H1 (cell line): ENCODE results near the gene NT5C1B. TPM values are rescaled to one million over a fixed set of nuclear protein-coding genes. Genes with fewer than 3 reads are reported as not detected.

Experiments
- CTCF ChIA-PET: fragments of 300-600 bp; sonication (Branson Sonifier 250); formaldehyde crosslinking; loops from one replicate; lab custom pipeline; 2021; ENCODE audit not compliant: partially characterized antibody; lab: Charles Lee
- POLR2A ChIA-PET: fragments of 300-600 bp; sonication (Branson Sonifier 250); formaldehyde crosslinking; loops from one replicate; lab custom pipeline; 2021; ENCODE audit warnings: inconsistent platforms; ENCODE audit not compliant: partially characterized antibody; lab: Charles Lee
- DNase-seq, 2 experiments: peaks; one replicate each; pipeline versions ENCODE4 v3.0.0 to v3.0.0-alpha.2; 2010 to 2022; ENCODE audit warnings: low spot score in 2 of 2, low read depth in 1 of 2, mixed read lengths in 1 of 2
- FAIRE-seq: peaks from 2 replicates; lab custom pipeline; 2011; peaks lifted over from hg19 to GRCh38; lab: Jason Lieb, UNC
- H2AFZ ChIP-seq: 2 replicates; pipeline ENCODE4 v1.8.1; 2012; ENCODE audit warnings: low read length, inconsistent platforms
- H2AK5ac ChIP-seq: 2 replicates; pipeline ENCODE4 v1.6.1; 2013; ENCODE audit warnings: low read depth, low read length
- H2BK120ac ChIP-seq: replicated peaks from 2 replicates; pipeline ENCODE3; 2013; ENCODE audit warnings: low read depth, low read length, inconsistent platforms
- H2BK12ac ChIP-seq: 2 replicates; pipeline ENCODE4 v1.6.1; 2013; ENCODE audit warnings: low read depth, low read length
- H2BK15ac ChIP-seq: 2 replicates; pipeline ENCODE4 v1.6.1; 2013; ENCODE audit warnings: low read length
- H2BK20ac ChIP-seq: 2 replicates; pipeline ENCODE4 v1.6.1; 2013; ENCODE audit warnings: low read length
- H2BK5ac ChIP-seq: 2 replicates; pipeline ENCODE4 v1.6.1; 2013; ENCODE audit warnings: low read depth, low read length
- H3K14ac ChIP-seq: 2 replicates; pipeline ENCODE4 v1.6.1; 2013; ENCODE audit warnings: inconsistent platforms; ENCODE audit not compliant: insufficient read length
- H3K18ac ChIP-seq: 2 replicates; pipeline ENCODE4 v1.6.1; 2013; ENCODE audit warnings: low read length; ENCODE audit errors: extremely low read depth
- H3K23ac ChIP-seq: 2 replicates; pipeline ENCODE4 v1.6.1; 2013; ENCODE audit warnings: inconsistent platforms; ENCODE audit not compliant: insufficient read length
- H3K23me2 ChIP-seq: 2 replicates; pipeline ENCODE4 v1.6.1; 2013; ENCODE audit warnings: low read depth, low read length
- H3K27ac ChIP-seq: 2 replicates; pipeline ENCODE4 v1.6.1; 2011; ENCODE audit warnings: low read depth, low read length, inconsistent platforms
- H3K27me3 ChIP-seq, 4 experiments: replicated peaks in 1 of 4; 1 replicate in 1 of 4; 2 replicates in 3 of 4; pipeline versions ENCODE4 v1.6.1 to v1.8.1; 2011 to 2013; ENCODE audit warnings: low read length in 3 of 4, mild to moderate bottlenecking in 3 of 4, inconsistent platforms in 2 of 4, mixed read lengths in 2 of 4, moderate library complexity in 1 of 4; ENCODE audit not compliant: control insufficient read depth in 3 of 4, insufficient read depth in 3 of 4; ENCODE audit errors: extremely low read depth in 1 of 4
- H3K36me3 ChIP-seq, 4 experiments: 2 replicates each; pipeline versions ENCODE4 v1.6.1 to v1.8.1; 2011 to 2013; ENCODE audit warnings: mild to moderate bottlenecking in 4 of 4, low read length in 3 of 4, moderate library complexity in 2 of 4, control low read depth in 1 of 4, inconsistent platforms in 1 of 4; ENCODE audit not compliant: insufficient read depth in 4 of 4, control insufficient read depth in 2 of 4
- H3K4ac ChIP-seq: replicated peaks from 2 replicates; pipeline ENCODE3; 2013; ENCODE audit warnings: low read length, low read depth, mixed read lengths, inconsistent platforms; ENCODE audit not compliant: insufficient read length
- H3K4me1 ChIP-seq, 4 experiments: replicated peaks in 1 of 4; 1 replicate in 1 of 4; 2 replicates in 3 of 4; pipeline versions ENCODE4 v1.6.1 to v1.8.1; 2011 to 2013; ENCODE audit warnings: low read length in 3 of 4, inconsistent platforms in 2 of 4, mixed read lengths in 1 of 4; ENCODE audit not compliant: insufficient read depth in 4 of 4, control insufficient read depth in 3 of 4
- H3K4me2 ChIP-seq, 2 experiments: 2 replicates each; pipeline versions ENCODE4 v1.6.1 to v1.8.1; 2011 to 2013; ENCODE audit warnings: low read depth in 2 of 2, low read length in 2 of 2, control low read depth in 1 of 2, inconsistent platforms in 1 of 2, mild to moderate bottlenecking in 1 of 2; ENCODE audit not compliant: insufficient read depth in 1 of 2
- H3K4me3 ChIP-seq, 4 experiments: fragments of 200-600, 300-600 bp in 1 of 4; sonication (generic), shearing (Covaris generic), sonication (Bioruptor Twin) in 1 of 4; 2 replicates each; pipeline versions ENCODE4 v1.5.1 to v1.8.1; 2011 to 2016; ENCODE audit warnings: low read length in 4 of 4, low read depth in 3 of 4, control low read depth in 2 of 4, inconsistent platforms in 2 of 4, mild to moderate bottlenecking in 2 of 4, mixed read lengths in 1 of 4, moderate library complexity in 1 of 4; ENCODE audit not compliant: insufficient read depth in 2 of 4; ENCODE audit errors: extremely low read depth in 1 of 4
- H3K56ac ChIP-seq: replicated peaks from 2 replicates; pipeline ENCODE3; 2013; ENCODE audit warnings: low read depth, mild to moderate bottlenecking, mixed read lengths, low read length, inconsistent platforms; ENCODE audit not compliant: insufficient read length
- H3K79me1 ChIP-seq: 2 replicates; pipeline ENCODE4 v1.6.1; 2013; ENCODE audit warnings: low read depth, low read length, control low read depth
- H3K79me2 ChIP-seq, 2 experiments: 2 replicates each; pipeline versions ENCODE4 v1.6.1 to v1.8.1; 2012 to 2013; ENCODE audit warnings: low read length in 2 of 2, mild to moderate bottlenecking in 2 of 2, inconsistent platforms in 1 of 2; ENCODE audit not compliant: insufficient read depth in 2 of 2, control insufficient read depth in 1 of 2
- H3K9ac ChIP-seq, 4 experiments: replicated peaks in 1 of 4; 1 replicate in 1 of 4; 2 replicates in 3 of 4; pipeline versions ENCODE4 v1.6.1 to v1.8.1; 2011 to 2013; ENCODE audit warnings: low read depth in 3 of 4, low read length in 3 of 4, control low read depth in 2 of 4, mild to moderate bottlenecking in 2 of 4, moderate library complexity in 2 of 4, inconsistent platforms in 1 of 4; ENCODE audit errors: extremely low read depth in 1 of 4
- H3K9me3 ChIP-seq, 2 experiments: 2 replicates each; pipeline versions ENCODE4 v1.6.1 to v1.8.1; 2012 to 2013; ENCODE audit warnings: mild to moderate bottlenecking in 2 of 2, moderate library complexity in 2 of 2, control low read depth in 1 of 2, inconsistent platforms in 1 of 2, low read depth in 1 of 2, low read length in 1 of 2, mixed read lengths in 1 of 2; ENCODE audit not compliant: insufficient read depth in 2 of 2
- H4K20me1 ChIP-seq, 2 experiments: replicated peaks in 1 of 2; 2 replicates each; pipeline versions ENCODE3 to v1.8.1; 2011 to 2013; ENCODE audit warnings: inconsistent platforms in 2 of 2, low read length in 2 of 2, mild to moderate bottlenecking in 1 of 2; ENCODE audit not compliant: insufficient read depth in 2 of 2, control insufficient read depth in 1 of 2
- H4K5ac ChIP-seq: 2 replicates; pipeline ENCODE4 v1.6.1; 2013; ENCODE audit warnings: low read length, low read depth, mixed read lengths, inconsistent platforms; ENCODE audit not compliant: insufficient read length
- H4K8ac ChIP-seq: 2 replicates; pipeline ENCODE4 v1.8.0; 2013; ENCODE audit warnings: mild to moderate bottlenecking, moderate library complexity, low read length, inconsistent platforms; ENCODE audit not compliant: insufficient read depth; ENCODE audit errors: extremely low read depth
- H4K91ac ChIP-seq: replicated peaks from 2 replicates; pipeline ENCODE3; 2013; ENCODE audit warnings: low read length, mixed read lengths, inconsistent platforms; ENCODE audit not compliant: insufficient read length
- CHD1 ChIP-seq: IDR thresholded peaks from 2 replicates; pipeline ENCODE4 v1.6.1; 2012; ENCODE audit warnings: low read depth, low read length, improper control_type of control experiment
- CREB1 ChIP-seq: IDR thresholded peaks from 2 replicates; pipeline ENCODE4 v1.6.1; 2012; ENCODE audit warnings: inconsistent platforms
- NRF1 ChIP-seq: IDR thresholded peaks from 2 replicates; pipeline ENCODE4 v1.6.1; 2011; ENCODE audit warnings: mild to moderate bottlenecking, low read depth, low read length, improper control_type of control experiment
- RXRA ChIP-seq: IDR thresholded peaks from 2 replicates; pipeline ENCODE4 v1.6.1; 2011; ENCODE audit warnings: low read depth, mild to moderate bottlenecking, low read length, moderate library complexity; ENCODE audit not compliant: insufficient read depth
- SUZ12 ChIP-seq: fragments of 200-600 bp; sonication (generic); IDR thresholded peaks from 2 replicates; pipeline ENCODE4 v1.6.1; 2012; ENCODE audit warnings: mild to moderate bottlenecking, inconsistent platforms, low read length, moderate library complexity, mixed read lengths
- TAF7 ChIP-seq: optimal IDR thresholded peaks from 2 replicates; pipeline ENCODE3; 2011; ENCODE audit warnings: low read depth, mild to moderate bottlenecking, inconsistent platforms, low read length, moderate library complexity, borderline replicate concordance
- polyA plus RNA-seq, 7 experiments: library from polyadenylated mRNA; depleted of rRNA in 3 of 7; stranded (reverse) in 5 of 7; unstranded in 2 of 7; fragments of >200 nt in 5 of 7; fragments of 200-250 nt in 2 of 7; gene quantifications; 1 replicate in 5 of 7; 2 replicates in 1 of 7; 4 replicates in 1 of 7; pipeline versions ENCODE4 v1.2.1 to v1.2.3, GENCODE V29; 2011 to 2013; ENCODE audit warnings: missing spikeins in 2 of 7, mixed read lengths in 2 of 7
- total RNA-seq: library from RNA; stranded (reverse); fragmentation: NEBNext Ultra II Directional; extraction: Animal tissue kit (Norgen Biotek cat#: 25700); gene quantifications from 2 replicates; pipeline ENCODE4 v1.2.1, GENCODE V29; 2021
- TF ChIP-seq, protein P1 (sequence below): IDR thresholded peaks from 2 replicates; pipeline ENCODE4 v1.6.1; 2011; ENCODE audit warnings: low read length, improper control_type of control experiment
- TF ChIP-seq, protein P2 (sequence below): IDR thresholded peaks from 2 replicates; pipeline ENCODE4 v1.6.1; 2012; ENCODE audit warnings: inconsistent platforms

The NT5C1B gene
- total and polyA plus RNA-seq, 2 of the 8 experiments (the other 6 are each of a cell fraction or from before 2014, with no cell fraction given), result not detected

DNA sequence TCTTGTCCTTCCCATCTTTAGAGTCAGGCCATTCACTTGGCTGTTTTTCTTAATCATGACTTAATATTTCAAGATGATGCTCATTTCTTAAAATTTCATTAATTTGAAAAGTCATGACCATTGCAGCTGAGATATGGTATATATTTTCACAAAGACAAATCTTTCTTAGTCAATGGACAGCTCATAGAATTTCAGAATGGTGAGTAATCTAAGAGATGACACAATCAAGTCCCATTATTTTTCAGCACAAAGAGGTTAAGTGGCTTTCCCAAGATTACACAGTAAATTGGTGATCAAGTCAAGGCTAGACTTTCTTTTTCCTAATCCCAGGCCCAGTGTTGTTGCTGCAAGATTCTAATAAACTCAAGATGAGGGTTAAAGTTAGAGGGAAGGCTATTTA, 34.4 kb upstream of the NT5C1B start:
- Histone ChIP-seq H4K20me1 (no peaks in the 10 kb centered on the region), H3K36me3 (no peaks in the 10 kb centered on the region), H3K23ac (no peak overlapping the region), H3K4me2 (no peak overlapping the region), H3K79me1 (no peaks in the 10 kb centered on the region), H3K18ac (no peak overlapping the region), H3K4me3 (no peak overlapping the region), H3K14ac (no peak overlapping the region), H3K9ac (no peak overlapping the region), H3K4me1 (no peaks in the 10 kb centered on the region), H4K5ac (no peak overlapping the region), H3K79me2 (no peaks in the 10 kb centered on the region), H3K27ac (no peak overlapping the region), H2AFZ (no peak overlapping the region), H4K91ac (no peak overlapping the region), H3K9me3 (no peaks in the 10 kb centered on the region), H2BK12ac (no peak overlapping the region), H2BK20ac (no peak overlapping the region), H4K8ac (no peak overlapping the region), H2BK120ac (no peak overlapping the region), H2BK5ac (no peak overlapping the region), H3K23me2 (peaks cover 2% of the 10 kb centered on the region; the same call in 1 of the 2 replicates), H2AK5ac (no peak overlapping the region), H3K4ac (no peak overlapping the region), H3K27me3 (no peaks in the 10 kb centered on the region), H3K56ac (no peak overlapping the region), H2BK15ac (no peak overlapping the region)
- FAIRE-seq (no peak), DNase-seq (no peak)
- POLR2A ChIA-PET, result no interaction called here
- TF ChIP-seq TAF7, result no peak
- TF ChIP-seq NRF1, result no peak
- TF ChIP-seq, protein P1, sequence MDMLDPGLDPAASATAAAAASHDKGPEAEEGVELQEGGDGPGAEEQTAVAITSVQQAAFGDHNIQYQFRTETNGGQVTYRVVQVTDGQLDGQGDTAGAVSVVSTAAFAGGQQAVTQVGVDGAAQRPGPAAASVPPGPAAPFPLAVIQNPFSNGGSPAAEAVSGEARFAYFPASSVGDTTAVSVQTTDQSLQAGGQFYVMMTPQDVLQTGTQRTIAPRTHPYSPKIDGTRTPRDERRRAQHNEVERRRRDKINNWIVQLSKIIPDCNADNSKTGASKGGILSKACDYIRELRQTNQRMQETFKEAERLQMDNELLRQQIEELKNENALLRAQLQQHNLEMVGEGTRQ, result no peak
- TF ChIP-seq CREB1, result no peak
- TF ChIP-seq, protein P2, sequence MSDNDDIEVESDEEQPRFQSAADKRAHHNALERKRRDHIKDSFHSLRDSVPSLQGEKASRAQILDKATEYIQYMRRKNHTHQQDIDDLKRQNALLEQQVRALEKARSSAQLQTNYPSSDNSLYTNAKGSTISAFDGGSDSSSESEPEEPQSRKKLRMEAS, result no peak
- no peak for TF ChIP-seq CHD1
- TF ChIP-seq RXRA, result no peak
- no peak for TF ChIP-seq SUZ12
- CTCF ChIA-PET, result interaction anchor here (0.9 to 1.8 kb wide), 2 partner anchors 12 to 67 kb away, joined by 3 to 7 read pairs; no protein-coding TSS in a partner anchor
